Heart left ventricle (tissue), 13 donors: ENCODE data around the gene UNC5C.

ENCODE experiments used
- POLR2A ChIP-seq, 2 donors: fragments of 450-650 bp; IDR thresholded peaks; one replicate each; pipeline ENCODE4 v1.6.1; 2017; ENCODE audit warnings: antibody characterized with exemption in 2 of 2, mild to moderate bottlenecking in 2 of 2, moderate library complexity in 2 of 2
- TF ChIP-seq, protein P1 (sequence below), 12 donors: fragments of 200-600 bp; sonication (generic) in 4 of 12; IDR thresholded peaks; one replicate each; pipeline versions ENCODE4 v1.5.0 to v1.8.0; 2018 to 2022; ENCODE audit warnings: antibody characterized with exemption in 12 of 12, mild to moderate bottlenecking in 5 of 12
- donor health status: ischemic (EF 13 %, LVEDD 7.1; RV severe dilation, severe dysfunction).
- donor health status: DM: no; HTN: yes; CAD: no.
- donor health status: DM: no; HTN: no; CAD: no.
- donor health status: ischemic (EF 25% LVEDD 6.9; RV normal size, moderate dysfunction).
- donor health status: ischemic (EF 25% LVEDD 5.7; RV mildly dilated, moderate dysfunction).
- donor health status: ischemic (EF 35%, LVEDD 5.7; RV mildly dilated, moderate dysfunction).
- donor health status: nonischemic (EF 11% LVEDD 7.7; RV severe dilation, severe dysfunction).
- donor health status: DM: yes; HTN: yes; CAD: no.
- donor health status: PGD.
- donor health status: ischemic (EF 29% LVEDD 5.4; RV normal size, mild dysfunction).
- donor health status: nonischemic (EF 23%, LVEDD 6.1; RV moderate dilation, normal function).

DNA sequence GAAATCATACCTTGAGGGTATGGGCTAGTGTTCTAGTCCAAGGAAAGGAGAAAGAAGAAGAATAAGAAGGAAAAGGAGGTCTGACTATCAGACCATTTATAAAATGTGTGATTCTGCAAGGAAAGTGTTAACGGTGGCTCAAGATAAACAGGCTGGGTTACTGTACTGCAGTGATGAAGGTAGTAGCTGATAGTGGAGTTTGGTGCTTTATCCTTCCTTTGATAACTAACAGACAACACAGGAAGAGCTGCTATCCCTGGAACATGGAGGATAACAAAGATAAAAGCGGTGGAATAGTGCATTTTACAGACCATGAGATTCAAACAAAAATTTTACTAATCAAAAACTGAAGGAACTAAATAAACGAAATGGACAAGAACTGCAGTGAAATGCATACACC lies 2.6 kb downstream of the UNC5C start:
- TF ChIP-seq, protein P1, sequence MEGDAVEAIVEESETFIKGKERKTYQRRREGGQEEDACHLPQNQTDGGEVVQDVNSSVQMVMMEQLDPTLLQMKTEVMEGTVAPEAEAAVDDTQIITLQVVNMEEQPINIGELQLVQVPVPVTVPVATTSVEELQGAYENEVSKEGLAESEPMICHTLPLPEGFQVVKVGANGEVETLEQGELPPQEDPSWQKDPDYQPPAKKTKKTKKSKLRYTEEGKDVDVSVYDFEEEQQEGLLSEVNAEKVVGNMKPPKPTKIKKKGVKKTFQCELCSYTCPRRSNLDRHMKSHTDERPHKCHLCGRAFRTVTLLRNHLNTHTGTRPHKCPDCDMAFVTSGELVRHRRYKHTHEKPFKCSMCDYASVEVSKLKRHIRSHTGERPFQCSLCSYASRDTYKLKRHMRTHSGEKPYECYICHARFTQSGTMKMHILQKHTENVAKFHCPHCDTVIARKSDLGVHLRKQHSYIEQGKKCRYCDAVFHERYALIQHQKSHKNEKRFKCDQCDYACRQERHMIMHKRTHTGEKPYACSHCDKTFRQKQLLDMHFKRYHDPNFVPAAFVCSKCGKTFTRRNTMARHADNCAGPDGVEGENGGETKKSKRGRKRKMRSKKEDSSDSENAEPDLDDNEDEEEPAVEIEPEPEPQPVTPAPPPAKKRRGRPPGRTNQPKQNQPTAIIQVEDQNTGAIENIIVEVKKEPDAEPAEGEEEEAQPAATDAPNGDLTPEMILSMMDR (IDR thresholded peaks at IDR 0.05) = no peak
- no peak for TF ChIP-seq POLR2A (IDR thresholded peaks at IDR 0.05)
